K562 (cell line): ENCODE results near the gene CUX1. TPM values are rescaled to one million over a fixed set of nuclear protein-coding genes. Genes with fewer than 3 reads are reported as not detected.

Source experiments
- ATAC-seq: fragments of 200-7000 bp; cut with Tn5 transposase; 3 replicates; pipeline ENCODE4 v1.9.1; 2020; ENCODE audit warnings: moderate library complexity
- BruUV-seq: library from RNA; stranded (reverse); fragments of 400-500 nt; replicated peaks from 2 replicates; lab custom pipeline; 2021; lab: Mats Ljungman, UMichigan
- CTCF ChIA-PET: fragments of 300-600 bp; formaldehyde crosslinking; extraction: SDS; loops from one replicate; lab custom pipeline; 2021; ENCODE audit warnings: low intra/inter-chr PET ratio; lab: Yijun Ruan, JAX
- POLR2A ChIA-PET: fragments of 300-600, 350-650 bp; sonication (Branson Sonifier 250); formaldehyde crosslinking; extraction: SDS; loops from one replicate; lab custom pipeline; 2021; ENCODE audit warnings: antibody characterized with exemption, inconsistent platforms; lab: Yijun Ruan, JAX
- DNase-seq, 4 experiments: peaks; one replicate each; pipeline versions ENCODE4 v3.0.0 to v3.0.0-alpha.2; 2011 to 2018; ENCODE audit warnings: low spot score in 3 of 4, mixed read lengths in 3 of 4; ENCODE audit errors: extremely low read depth in 1 of 4
- FAIRE-seq: peaks from 2 replicates; lab custom pipeline; 2011; peaks lifted over from hg19 to GRCh38; lab: Jason Lieb, UNC
- H2AFZ ChIP-seq: 2 replicates; pipeline ENCODE4 v1.6.0; 2011; ENCODE audit warnings: low read depth, low read length, control low read depth, inconsistent platforms
- H3K27ac ChIP-seq: fragments of 200-600 bp; 3 replicates; pipeline ENCODE4 v1.8.0; 2011; ENCODE audit warnings: low read depth, mild to moderate bottlenecking, control low read depth, inconsistent platforms, low read length, moderate library complexity, mixed read lengths; ENCODE audit errors: extremely low read depth
- H3K27me3 ChIP-seq, 2 experiments: fragments of 300-600 bp in 1 of 2; 2 replicates in 1 of 2; 3 replicates in 1 of 2; pipeline versions ENCODE4 v1.6.0 to v1.8.0; 2011; ENCODE audit warnings: inconsistent platforms in 2 of 2, low read length in 2 of 2, mild to moderate bottlenecking in 1 of 2, mixed read lengths in 1 of 2, moderate library complexity in 1 of 2; ENCODE audit not compliant: control insufficient read depth in 2 of 2, insufficient read depth in 2 of 2
- H3K36me3 ChIP-seq: fragments of 300-600 bp; 3 replicates; pipeline ENCODE4 v1.8.0; 2011; ENCODE audit warnings: mild to moderate bottlenecking, low read length, inconsistent platforms; ENCODE audit not compliant: control insufficient read depth, insufficient read depth
- H3K4me1 ChIP-seq, 2 experiments: fragments of 200-600 bp in 1 of 2; replicated peaks in 1 of 2; 2 replicates in 1 of 2; 3 replicates in 1 of 2; pipeline versions ENCODE4 v1.5.1 to v1.8.0; 2011; ENCODE audit warnings: inconsistent platforms in 2 of 2, low read length in 2 of 2, mild to moderate bottlenecking in 1 of 2, mixed read lengths in 1 of 2, moderate library complexity in 1 of 2; ENCODE audit not compliant: control insufficient read depth in 2 of 2, insufficient read depth in 2 of 2
- H3K4me2 ChIP-seq: 2 replicates; pipeline ENCODE4 v1.6.1; 2011; ENCODE audit warnings: low read length, control low read depth, inconsistent platforms, mixed read lengths; ENCODE audit not compliant: insufficient read depth
- H3K4me3 ChIP-seq: fragments of 200-600 bp; sonication (generic), shearing (Covaris generic); 2 replicates; pipeline ENCODE4 v1.5.1; 2016; ENCODE audit warnings: control low read depth, inconsistent platforms
- H3K79me2 ChIP-seq: fragments of 200-600 bp; 3 replicates; pipeline ENCODE4 v1.8.0; 2011; ENCODE audit warnings: low read length, inconsistent platforms; ENCODE audit not compliant: control insufficient read depth, insufficient read depth
- H3K9ac ChIP-seq, 2 experiments: 2 replicates each; pipeline versions ENCODE4 v1.6.0 to v1.6.1; 2011; ENCODE audit warnings: low read depth in 2 of 2, low read length in 2 of 2, control low read depth in 1 of 2, inconsistent platforms in 1 of 2, mild to moderate bottlenecking in 1 of 2, mixed read lengths in 1 of 2; ENCODE audit not compliant: insufficient read depth in 1 of 2
- H3K9me1 ChIP-seq: one replicate; pipeline ENCODE4 v1.6.0; 2011; ENCODE audit warnings: inconsistent platforms, mild to moderate bottlenecking, low read length, moderate library complexity; ENCODE audit not compliant: control insufficient read depth, insufficient read depth
- H3K9me3 ChIP-seq: replicated peaks from 2 replicates; pipeline ENCODE4 v1.5.1; 2011; ENCODE audit warnings: low read depth, low read length, inconsistent platforms; ENCODE audit not compliant: control insufficient read depth, insufficient read depth
- H4K20me1 ChIP-seq: replicated peaks from 2 replicates; pipeline ENCODE4 v1.6.1; 2011; ENCODE audit warnings: low read length, inconsistent platforms, mixed read lengths; ENCODE audit not compliant: control insufficient read depth, insufficient read depth
- CBFA2T3 ChIP-seq: fragments of 450-650 bp; IDR thresholded peaks from 2 replicates; pipeline ENCODE4 v1.6.1; 2017
- GTF2B ChIP-seq: IDR thresholded peaks from 2 replicates; pipeline ENCODE4 v1.6.1; 2011; ENCODE audit not compliant: insufficient read length; ENCODE audit errors: extremely low read depth
- HNRNPH1 ChIP-seq: fragments of 200-400 bp; formaldehyde crosslinking; optimal IDR thresholded peaks from 2 replicates; pipeline ENCODE3; 2017; ENCODE audit warnings: low read depth, mild to moderate bottlenecking, low read length, moderate library complexity
- JUN ChIP-seq, 2 experiments: sonication (generic) in 1 of 2; formaldehyde crosslinking in 1 of 2; IDR thresholded peaks; 2 replicates each; pipeline versions ENCODE4 v1.6.1 to v1.8.0; 2012 to 2022; ENCODE audit warnings: borderline replicate concordance in 2 of 2, mild to moderate bottlenecking in 2 of 2, improper control_type of control experiment in 1 of 2, low read depth in 1 of 2, low read length in 1 of 2, missing genetic modification reagents in 1 of 2
- MECOM ChIP-seq: fragments of 250-450 bp; sonication (Bioruptor Pico); IDR thresholded peaks from 2 replicates; pipeline ENCODE4 v1.8.0; 2022; ENCODE audit warnings: inconsistent platforms
- POLR2G ChIP-seq: fragments of 200-400 bp; formaldehyde crosslinking; IDR thresholded peaks from 2 replicates; pipeline ENCODE4 v1.6.1; 2017; ENCODE audit warnings: low read depth, mild to moderate bottlenecking, antibody characterized with exemption, low read length, moderate library complexity
- ZBTB26 ChIP-seq: fragments of 450-650 bp; formaldehyde crosslinking; IDR thresholded peaks from 2 replicates; pipeline ENCODE4 v1.4.0; 2022; ENCODE audit warnings: missing genetic modification characterization
- WGBS: fragments of 100-300 bp; shearing (Covaris generic); methylation state at CpG from one replicate; pipeline ENCODE4 v1.1.6; 2016; ENCODE audit warnings: low coverage, mixed read lengths; ENCODE audit not compliant: insufficient coverage; ENCODE audit errors: missing lambda C conversion rate; 5-methylcytosine and 5-hydroxymethylcytosine counted together
- in situ Hi-C: fragments of 300-500 bp; cut with MboI; formaldehyde crosslinking; loops from 4 replicates; pipeline ENCODE4 v1.15.0; 2018; ENCODE audit warnings: inconsistent platforms, mixed read lengths
- intact Hi-C: fragments of 100-400 bp; cut with micrococcal nuclease; formaldehyde crosslinking; loops from 2 replicates; pipeline ENCODE4 v1.14.2; 2022
- polyA plus RNA-seq, 8 experiments: library from polyadenylated mRNA; depleted of rRNA in 4 of 8; stranded (reverse) in 5 of 8; unstranded in 3 of 8; fragments of >200 nt; fragmentation: Nextera tagmentation in 2 of 8; fragmentation: Illumina TruSeq in 1 of 8; extraction: Ambion mirVana in 2 of 8; extraction: Trizol in 1 of 8; gene quantifications; 2 replicates each; pipeline versions ENCODE4 v1.2.1 to v1.2.3, GENCODE V29; 2011 to 2014; ENCODE audit warnings: inconsistent platforms in 1 of 8, missing spikeins in 1 of 8
- total RNA-seq, 7 experiments: library from RNA; depleted of rRNA in 6 of 7; stranded (reverse); fragments of >200 nt in 6 of 7; fragmentation: Illumina TruSeq in 2 of 7; extraction: Trizol in 2 of 7; gene quantifications; 2 replicates each; pipeline versions ENCODE4 v1.2.1 to v1.2.3, GENCODE V29; 2011 to 2021; ENCODE audit warnings: low replicate concordance in 1 of 7

Gene CUX1
- total and polyA plus RNA-seq, 9 of the 15 experiments (the other 6 are each of a cell fraction or from before 2014, with no cell fraction given), result 3.6 to 55.3 (median 25.2) TPM

- no peak overlapping the region for H3K27ac ChIP-seq
- no peak for TF ChIP-seq JUN (IDR thresholded peaks at IDR 0.05; ENCODE audit: borderline replicate concordance, low read depth, low read length)
- no peak for TF ChIP-seq JUN (CRISPR knock-in tag; IDR thresholded peaks at IDR 0.05; ENCODE audit: borderline replicate concordance)
- no peak for TF ChIP-seq POLR2G
- TF ChIP-seq ZBTB26 (CRISPR knock-in tag), result no peak
- TF ChIP-seq CBFA2T3, result no peak
- no peak for TF ChIP-seq MECOM (CRISPR knock-in tag)
- TF ChIP-seq HNRNPH1, result no peak
- no peak for TF ChIP-seq GTF2B
- H2AFZ ChIP-seq, result no peak overlapping the region
- FAIRE-seq (no peak), DNase-seq (no peak), ATAC-seq (no peak)
- no peaks in the 10 kb centered on the region for H3K9me3 ChIP-seq
- H3K9ac ChIP-seq, result peak overlapping the region in 1 of 2 experiments; percentile 53; a peak in 1 of 4 replicates
- peaks cover 16% of the 10 kb centered on the region for H4K20me1 ChIP-seq
- peaks cover 91% of the 10 kb centered on the region for H3K79me2 ChIP-seq
- no peak overlapping the region for H3K4me2 ChIP-seq
- H3K4me1 ChIP-seq, result peaks cover 27 to 33% of the 10 kb centered on the region in 2 experiments
- intact Hi-C loops (no loop called here), in situ Hi-C loops (no loop called here)
- POLR2A ChIA-PET, result interaction anchor here (0.8 to 4.3 kb wide), 2 partner anchors 16 to 72 kb away, joined by 4 to 17 read pairs; no protein-coding TSS in a partner anchor
- H3K4me3 ChIP-seq, result no peak overlapping the region
- 92% methylated on average over 10 of the region's 10 CpGs for WGBS
- BruUV-seq, result no TSS peak
- no peaks in the 10 kb centered on the region; the same call in 1 of the 3 replicates for H3K36me3 ChIP-seq
- H3K27me3 ChIP-seq, result no peaks in the 10 kb centered on the region
- no peaks in the 10 kb centered on the region for H3K9me1 ChIP-seq
- CTCF ChIA-PET, result no interaction called here
These were observed 80.7 kb downstream of the CUX1 start for GRCh38 chr7:101898106-101898505.
